SKM-1 treated with dmso at 0.1 percent for 144 hours (cell line): ENCODE measurements around the gene DEGS1.
"Not testable (repeated sequence)": the region's sequence is repeated elsewhere in the genome, so short reads cannot be mapped to it uniquely, and the experiment has no call there.

ENCODE experiments used
- DNase-seq: peaks from one replicate; lab custom pipeline; 2025; ENCODE audit not compliant: unreplicated experiment; lab: John Stamatoyannopoulos, UW

The DEGS1 gene

GRCh38 chr1:224180783-224181452, 2.1 kb upstream of the DEGS1 start:
- DNase-seq = no peak

GRCh38 chr1:224181453-224181810, 1.6 kb upstream of the DEGS1 start:
- DNase-seq = no peak

- peak; percentile 41 for DNase-seq
Measured at GRCh38 chr1:224182057-224182865, 779 bp upstream of the DEGS1 start.

GRCh38 chr1:224183591-224184312, 712 bp downstream of the DEGS1 start:
- peak; percentile 58 for DNase-seq

GRCh38 chr1:224185208-224185607, 2.2 kb downstream of the DEGS1 start:
- no peak for DNase-seq

- DNase-seq = no peak
Measured at GRCh38 chr1:224188286-224188685, 5.2 kb downstream of the DEGS1 start.

GRCh38 chr1:224189561-224189960, 6.5 kb downstream of the DEGS1 start:
- no peak for DNase-seq

GRCh38 chr1:224192082-224192788, 9.2 kb downstream of the DEGS1 start:
- no peak for DNase-seq

- DNase-seq = no peak
Measured at GRCh38 chr1:224193319-224193966, 10.4 kb downstream of the DEGS1 start.

GRCh38 chr1:224196813-224197600, 14.0 kb downstream of the DEGS1 start:
- no peak for DNase-seq

- DNase-seq = no peak
Measured at GRCh38 chr1:224198572-224198971, 15.5 kb downstream of the DEGS1 start.

GRCh38 chr1:224199679-224200078, 16.6 kb downstream of the DEGS1 start:
- DNase-seq = no peak

GRCh38 chr1:224201383-224201782, 18.3 kb downstream of the DEGS1 start:
- no peak for DNase-seq

- DNase-seq = no peak
Measured at GRCh38 chr1:224201853-224202252, 18.8 kb downstream of the DEGS1 start.

GRCh38 chr1:224203243-224204016, 20.4 kb downstream of the DEGS1 start:
- DNase-seq = peak; percentile 85

GRCh38 chr1:224205438-224205840, 22.4 kb downstream of the DEGS1 start:
- DNase-seq = peak; percentile 51

- DNase-seq = not testable (repeated sequence)
Measured at GRCh38 chr1:224205931-224206538, 23.0 kb downstream of the DEGS1 start.

GRCh38 chr1:224211206-224211962, 28.3 kb downstream of the DEGS1 start:
- DNase-seq = no peak
